ENCODE results near the gene UNCX. TPM values are rescaled to one million over a fixed set of nuclear protein-coding genes. Genes with fewer than 3 reads are reported as not detected.

Gene UNCX
- total and polyA plus RNA-seq, 5 experiments from 2014 or later, result not detected

DNA sequence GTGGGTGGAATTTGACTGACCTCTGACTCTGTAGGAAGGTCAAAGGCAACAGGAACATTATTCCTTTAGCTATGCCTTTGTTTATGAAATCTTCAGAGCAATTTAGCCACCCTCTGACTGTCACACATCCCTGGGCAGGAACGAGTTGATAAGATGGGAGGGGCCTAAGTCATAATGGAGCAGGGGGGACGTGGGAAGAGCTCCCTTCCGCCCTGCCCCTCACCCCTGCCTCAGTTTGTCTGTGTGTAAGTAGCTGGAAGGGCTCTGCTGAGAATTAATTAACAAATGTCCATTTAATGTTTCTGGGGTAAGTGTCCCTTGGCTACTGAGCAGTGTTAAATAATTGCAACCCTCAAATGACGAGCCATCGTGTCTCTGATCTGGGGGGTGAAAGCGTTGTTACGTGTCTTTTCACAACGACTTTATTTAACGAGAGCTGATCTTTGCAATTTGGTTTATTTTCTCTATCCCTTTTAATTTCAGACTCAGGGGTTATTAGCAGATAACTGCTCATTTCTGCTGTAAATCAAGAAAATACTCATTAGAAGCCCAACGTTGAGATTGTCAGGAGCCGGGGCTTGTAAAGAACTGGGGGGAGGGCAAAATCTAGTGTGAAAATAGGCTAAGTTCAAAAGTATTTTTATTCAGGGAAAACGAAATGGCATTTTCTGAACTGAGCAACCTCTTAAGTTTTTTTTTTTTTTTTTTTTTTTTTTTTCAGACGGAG, 12.5 kb upstream of the UNCX start:
- peaks cover 3 to 6% (median 5%) of the 10 kb centered on the region in 3 donors for H3K36me3 Mint-ChIP-seq
- POLR2A ChIA-PET, result interaction anchor here (1.4 kb wide), 1 partner anchor 19 kb away, joined by 4 read pairs; no protein-coding TSS in a partner anchor
- H3K4me1 Mint-ChIP-seq, result peaks cover 0 to 1% (median 0%) of the 10 kb centered on the region in 4 donors
- H3K27me3 Mint-ChIP-seq, result peaks cover 23 to 81% (median 40%) of the 10 kb centered on the region in 5 donors
- no peak for DNase-seq
- no peak overlapping the region for H3K4me3 Mint-ChIP-seq
- peaks cover 0 to 10% (median 0%) of the 10 kb centered on the region in 9 donors for H3K9me3 Mint-ChIP-seq
- ATAC-seq, result no peak
- peak overlapping the region in 2 of 10 donors; percentile 1 to 14 for H3K27ac Mint-ChIP-seq

DNA sequence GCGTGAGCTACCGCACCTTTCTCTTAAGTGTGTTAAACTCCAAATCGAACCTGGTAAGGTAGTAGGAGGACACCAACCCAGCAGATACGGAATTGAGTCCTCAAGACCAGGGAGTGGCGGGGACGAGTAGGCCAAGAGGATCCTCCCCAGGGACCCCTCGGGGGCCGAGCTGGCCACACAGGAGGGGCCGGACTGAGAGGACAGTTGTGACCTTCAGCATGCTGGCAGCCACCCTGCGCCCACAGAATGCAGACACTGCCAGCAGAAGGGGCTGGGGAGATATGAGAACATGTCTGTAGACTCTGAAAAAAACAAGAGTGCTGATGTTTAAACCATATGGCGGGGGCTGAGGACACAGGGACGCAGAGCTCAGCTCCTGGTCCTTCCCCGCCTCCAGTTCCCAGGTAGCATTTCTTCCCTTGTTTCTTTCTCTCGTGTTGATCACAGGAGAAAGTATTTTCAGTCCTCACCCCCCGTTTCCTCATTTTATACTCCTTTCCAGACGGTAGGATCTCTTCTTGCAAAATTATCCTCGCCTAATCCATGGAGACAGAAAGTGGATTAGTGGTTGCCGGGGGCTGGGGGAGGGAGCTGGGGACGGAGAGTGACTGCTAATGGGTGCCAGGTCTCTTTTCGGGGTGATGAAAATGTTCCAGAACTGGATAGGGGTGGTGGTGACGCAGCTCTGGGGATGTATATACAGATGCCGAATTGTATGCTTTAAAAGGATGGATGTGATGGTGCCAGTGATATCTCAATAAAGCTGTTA, 11.5 kb upstream of the UNCX start:
- Mint-ChIP-seq H3K4me3 (no peak overlapping the region), H3K27me3 (peaks cover 29 to 91% (median 45%) of the 10 kb centered on the region in 5 donors), H3K36me3 (peaks cover 3 to 6% (median 5%) of the 10 kb centered on the region in 3 donors), H3K9me3 (peaks cover 0 to 8% (median 0%) of the 10 kb centered on the region in 9 donors), H3K4me1 (peaks cover 0 to 7% (median 3%) of the 10 kb centered on the region in 4 donors), H3K27ac (no peak overlapping the region)
- DNase-seq (no peak), ATAC-seq (no peak)
- POLR2A ChIA-PET, result interaction anchor here (0.6 kb wide), 1 partner anchor 7 kb away, joined by 4 read pairs; no protein-coding TSS in a partner anchor

DNA sequence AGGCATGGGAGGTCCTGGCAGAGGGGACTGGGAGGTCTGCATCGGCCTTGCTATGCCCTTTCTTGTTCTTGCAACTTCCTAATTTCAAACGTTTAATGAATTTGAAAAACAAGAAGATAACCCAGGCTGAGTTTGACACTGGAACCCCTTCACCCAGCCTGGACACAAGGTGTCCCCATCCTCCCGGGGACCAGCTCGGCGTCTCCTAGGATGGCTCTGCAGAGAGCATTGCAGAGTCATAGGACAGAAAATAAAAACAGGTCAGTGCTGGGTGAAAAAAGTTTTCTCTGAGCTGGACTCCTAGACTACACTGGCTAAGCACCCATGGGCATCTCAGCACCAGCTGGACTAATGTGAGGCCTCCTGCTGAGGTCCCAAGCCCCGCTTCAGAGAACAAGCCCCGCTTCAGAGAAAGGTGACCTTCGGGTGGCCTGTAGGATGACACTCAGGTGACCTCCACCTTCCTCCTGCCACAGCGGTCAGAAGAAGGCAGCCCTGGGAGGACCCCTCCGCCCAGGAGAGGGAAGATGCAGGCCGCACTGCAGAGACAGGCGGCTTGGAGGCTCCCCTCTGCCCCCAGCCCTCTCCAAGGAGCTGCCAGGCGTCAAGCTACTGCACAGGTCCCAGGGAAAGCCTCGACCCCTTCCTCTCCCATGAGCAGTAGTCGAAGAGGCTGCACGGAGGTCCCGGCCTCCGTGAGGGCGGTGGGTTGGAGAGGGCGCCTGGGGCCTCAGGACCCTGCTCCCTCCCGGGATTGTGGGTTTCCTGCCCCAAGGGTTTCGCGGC, 9.3 kb upstream of the UNCX start:
- ATAC-seq (no peak), DNase-seq (no peak)
- Mint-ChIP-seq H3K9me3 (no peaks in the 10 kb centered on the region), H3K27ac (peak overlapping the region in 1 of 10 donors; percentile 34), H3K36me3 (peaks cover 0 to 3% (median 0%) of the 10 kb centered on the region in 3 donors), H3K27me3 (peaks cover 32 to 92% (median 54%) of the 10 kb centered on the region in 5 donors), H3K4me3 (no peak overlapping the region), H3K4me1 (peaks cover 3 to 12% (median 6%) of the 10 kb centered on the region in 4 donors)
- POLR2A ChIA-PET, result no interaction called here

DNA sequence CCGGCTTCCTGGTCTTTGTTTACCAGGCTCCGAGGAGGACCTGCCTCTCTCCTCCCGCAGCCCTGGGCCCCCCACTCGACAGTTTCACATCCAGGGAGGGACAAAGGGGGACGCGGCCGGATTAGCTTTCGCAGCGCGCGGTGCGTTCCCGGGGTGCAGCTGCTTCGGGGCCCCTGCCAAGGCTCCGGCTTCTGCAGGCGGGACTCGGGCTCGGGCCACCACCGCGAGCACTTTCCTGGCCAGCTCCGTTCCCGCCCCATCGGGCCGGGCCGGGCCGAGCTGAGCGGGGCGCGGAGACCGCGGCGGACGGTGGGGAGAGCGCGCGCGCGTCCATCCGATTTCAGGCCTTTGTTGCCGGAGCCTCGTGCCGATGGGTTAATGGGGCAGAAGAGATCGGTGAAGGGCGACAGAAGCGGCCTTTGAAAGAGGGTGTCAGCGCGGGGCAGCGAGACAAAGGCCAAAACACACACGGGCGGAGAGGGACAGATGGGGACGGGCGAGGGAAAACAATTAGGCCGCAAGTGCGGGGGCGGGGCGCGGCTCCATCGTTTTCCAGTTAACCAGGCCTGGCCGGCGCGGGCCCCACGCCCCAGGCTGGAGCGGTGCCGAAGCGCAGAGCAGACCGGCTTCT, 8.5 kb upstream of the UNCX start:
- peaks cover 0 to 3% (median 0%) of the 10 kb centered on the region in 3 donors for H3K36me3 Mint-ChIP-seq
- ATAC-seq, result no peak
- H3K27me3 Mint-ChIP-seq, result peaks cover 32 to 90% (median 55%) of the 10 kb centered on the region in 5 donors
- H3K4me1 Mint-ChIP-seq, result peaks cover 3 to 12% (median 6%) of the 10 kb centered on the region in 4 donors
- H3K9me3 Mint-ChIP-seq, result no peaks in the 10 kb centered on the region
- no peak for DNase-seq
- POLR2A ChIA-PET, result no interaction called here
- H3K4me3 Mint-ChIP-seq, result peak overlapping the region in 1 of 10 donors; percentile 49
- no peak overlapping the region for H3K27ac Mint-ChIP-seq

DNA sequence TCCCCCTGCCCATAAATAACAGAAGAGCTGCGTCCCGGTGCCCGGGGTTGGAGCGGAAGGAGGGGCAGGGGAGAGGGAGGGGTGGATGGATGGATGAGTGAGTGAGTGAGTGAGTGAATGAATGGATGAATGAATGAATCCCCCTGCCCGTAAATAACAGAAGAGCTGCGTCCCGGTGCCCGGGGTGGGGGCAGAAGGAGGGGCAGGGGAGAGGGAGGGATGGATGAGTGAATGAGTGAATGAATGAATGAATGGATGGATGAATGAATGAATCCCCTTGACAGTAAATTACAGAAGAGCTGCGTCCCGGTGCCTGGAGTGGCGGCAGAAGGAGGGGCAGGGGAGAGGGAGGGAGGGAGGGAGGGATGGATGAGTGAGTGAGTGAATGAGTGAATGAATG, 7.6 kb upstream of the UNCX start:
- ATAC-seq (no peak), DNase-seq (no peak)

DNA sequence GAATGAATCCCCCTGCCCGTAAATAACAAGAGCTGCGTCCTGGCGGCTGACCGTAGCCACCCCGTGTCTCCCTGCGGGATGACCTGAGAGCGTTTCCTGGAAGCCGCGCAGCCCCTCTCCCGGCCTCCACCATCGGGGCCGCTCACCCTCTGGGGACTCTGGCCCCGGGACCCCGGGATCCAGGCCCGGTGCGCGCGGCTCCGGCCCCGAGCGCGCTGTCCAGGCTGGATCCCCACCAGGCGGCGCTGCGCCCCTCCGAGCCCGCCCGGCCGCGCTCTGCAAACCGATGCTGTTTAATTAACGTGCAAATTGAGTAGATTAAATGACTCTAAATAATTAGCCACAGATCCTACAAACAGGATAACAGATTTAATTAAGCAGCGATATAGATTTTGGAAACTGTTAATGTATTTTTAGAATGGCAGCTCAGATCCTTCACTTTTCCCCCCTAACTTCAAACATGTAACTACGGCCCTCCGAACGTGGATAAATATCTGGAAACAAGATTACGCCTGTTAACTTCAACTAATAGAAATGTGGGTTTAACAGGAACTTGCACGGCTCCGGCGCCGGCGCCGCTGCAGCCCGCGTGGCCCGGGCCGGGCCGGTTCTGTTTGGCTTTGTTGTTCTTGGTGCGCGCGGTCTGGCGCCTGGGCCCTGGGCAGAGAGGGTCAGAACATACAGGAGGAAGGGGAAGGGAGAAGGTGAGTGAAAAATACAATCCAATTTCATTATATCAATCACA, 7.1 kb upstream of the UNCX start:
- H3K4me3 Mint-ChIP-seq, result peak overlapping the region in 1 of 10 donors; percentile 10
- H3K4me1 Mint-ChIP-seq, result peaks cover 3 to 13% (median 6%) of the 10 kb centered on the region in 4 donors
- POLR2A ChIA-PET, result no interaction called here
- DNase-seq (peak in 7 of 10 donors; percentile 27 to 62 (median 50)), ATAC-seq (peak; percentile 54 to 59)
- no peaks in the 10 kb centered on the region for H3K9me3 Mint-ChIP-seq
- H3K27ac Mint-ChIP-seq, result peak overlapping the region in 2 of 10 donors; percentile 28 to 87
- no peaks in the 10 kb centered on the region for H3K36me3 Mint-ChIP-seq
- peaks cover 25 to 81% (median 48%) of the 10 kb centered on the region in 5 donors for H3K27me3 Mint-ChIP-seq

More for the DNA sequence above, 7.6 kb upstream of the UNCX start:
- H3K36me3 Mint-ChIP-seq, result peaks cover 0 to under 1% (median 0%) of the 10 kb centered on the region in 3 donors
- H3K27me3 Mint-ChIP-seq, result peaks cover 28 to 81% (median 49%) of the 10 kb centered on the region in 5 donors
- peak overlapping the region in 1 of 10 donors; percentile 5 for H3K4me3 Mint-ChIP-seq
- H3K27ac Mint-ChIP-seq, result peak overlapping the region in 1 of 10 donors; percentile 49
- H3K9me3 Mint-ChIP-seq, result no peaks in the 10 kb centered on the region
- peaks cover 3 to 12% (median 6%) of the 10 kb centered on the region in 4 donors for H3K4me1 Mint-ChIP-seq
- POLR2A ChIA-PET, result no interaction called here

DNA sequence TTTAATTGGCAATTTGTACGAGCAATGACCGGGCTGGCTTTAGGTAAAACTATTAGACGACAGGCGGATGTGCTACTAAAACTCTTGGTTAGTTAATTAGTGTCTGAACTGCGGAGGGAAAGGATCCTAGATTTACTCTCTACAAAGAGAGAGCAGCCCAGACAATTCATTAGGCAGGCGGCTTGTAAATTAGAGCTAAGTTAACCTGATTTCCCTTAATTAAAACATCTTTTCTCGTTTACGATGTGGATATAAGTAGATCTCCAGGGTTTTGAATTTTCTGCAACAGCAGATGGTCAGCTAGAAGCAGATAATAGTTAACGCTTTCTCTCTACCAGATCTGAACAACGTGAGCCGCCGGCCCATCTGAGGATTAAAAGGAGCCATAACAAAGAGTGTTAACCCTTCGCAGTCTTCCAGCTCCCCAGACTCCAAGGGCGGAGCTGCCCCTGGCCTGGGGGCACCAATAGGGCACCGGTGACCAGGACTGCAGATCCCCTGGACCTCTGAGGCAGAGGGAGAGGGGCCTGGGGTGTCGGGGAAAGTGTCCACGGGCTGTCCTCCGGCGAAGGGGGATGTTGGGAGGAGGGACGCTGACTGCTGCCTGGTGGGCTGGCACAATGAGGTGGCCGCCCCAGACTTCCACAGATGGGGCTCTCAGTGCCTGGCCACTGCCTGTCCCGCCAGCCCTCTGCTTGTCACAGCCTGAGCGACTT, 6.3 kb upstream of the UNCX start:
- no peak for ATAC-seq
- H3K27me3 Mint-ChIP-seq, result peaks cover 28 to 81% (median 49%) of the 10 kb centered on the region in 5 donors
- POLR2A ChIA-PET, result no interaction called here

DNA sequence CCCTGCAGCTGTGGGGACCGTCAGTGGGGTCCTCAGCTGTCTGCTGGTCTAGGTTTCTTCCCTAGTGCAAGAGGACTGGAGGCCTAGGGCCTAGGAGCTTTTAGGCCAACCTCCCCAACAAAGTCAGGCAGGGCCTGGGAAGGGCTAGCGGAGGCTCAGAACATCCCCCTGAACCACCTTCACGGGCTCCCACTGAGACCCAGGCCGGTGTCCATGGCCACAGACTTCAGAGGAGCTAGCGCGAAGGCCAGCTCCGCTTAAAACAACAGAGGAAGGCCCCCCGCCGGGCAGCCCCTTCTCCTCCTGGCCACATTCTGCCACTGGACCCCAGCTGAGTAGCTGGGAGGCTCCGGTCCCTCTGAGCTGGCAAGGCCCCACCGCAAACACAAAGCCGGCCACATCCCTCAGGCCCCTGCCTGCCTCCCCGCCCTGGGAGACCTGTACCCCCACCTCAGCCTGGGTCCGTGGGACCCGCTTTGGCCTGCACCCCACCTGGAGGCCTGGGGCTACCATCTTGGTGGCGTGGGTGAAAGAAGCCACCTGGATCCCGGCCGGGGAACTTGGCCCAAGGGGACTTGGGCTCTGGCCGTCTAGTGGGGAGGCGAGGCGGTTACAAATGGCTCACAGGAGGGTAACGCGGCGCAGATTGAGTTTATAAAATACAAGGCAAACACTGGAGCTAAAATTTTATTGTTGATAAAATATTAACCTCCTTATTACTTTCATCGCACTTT, 5.4 kb upstream of the UNCX start:
- H3K36me3 Mint-ChIP-seq, result peaks cover 0 to 4% (median 3%) of the 10 kb centered on the region in 3 donors
- no peaks in the 10 kb centered on the region for H3K9me3 Mint-ChIP-seq
- H3K27ac Mint-ChIP-seq, result no peak overlapping the region
- DNase-seq, result no peak
- no peak for ATAC-seq
- POLR2A ChIA-PET, result interaction anchor here (0.6 kb wide), 1 partner anchor 285 kb away, joined by 4 read pairs; no protein-coding TSS in a partner anchor
- H3K4me1 Mint-ChIP-seq, result peaks cover 12 to 28% (median 14%) of the 10 kb centered on the region in 4 donors
- peaks cover 29 to 83% (median 51%) of the 10 kb centered on the region in 5 donors for H3K27me3 Mint-ChIP-seq
- no peak overlapping the region for H3K4me3 Mint-ChIP-seq

More for the DNA sequence above, 6.3 kb upstream of the UNCX start:
- Mint-ChIP-seq H3K27ac (peak overlapping the region in 3 of 10 donors; percentile 28 to 57 (median 30)), H3K4me3 (peak overlapping the region in 1 of 10 donors; percentile 10), H3K9me3 (no peaks in the 10 kb centered on the region), H3K36me3 (no peaks in the 10 kb centered on the region), H3K4me1 (peaks cover 6 to 19% (median 9%) of the 10 kb centered on the region in 4 donors)
- DNase-seq, result no peak

DNA sequence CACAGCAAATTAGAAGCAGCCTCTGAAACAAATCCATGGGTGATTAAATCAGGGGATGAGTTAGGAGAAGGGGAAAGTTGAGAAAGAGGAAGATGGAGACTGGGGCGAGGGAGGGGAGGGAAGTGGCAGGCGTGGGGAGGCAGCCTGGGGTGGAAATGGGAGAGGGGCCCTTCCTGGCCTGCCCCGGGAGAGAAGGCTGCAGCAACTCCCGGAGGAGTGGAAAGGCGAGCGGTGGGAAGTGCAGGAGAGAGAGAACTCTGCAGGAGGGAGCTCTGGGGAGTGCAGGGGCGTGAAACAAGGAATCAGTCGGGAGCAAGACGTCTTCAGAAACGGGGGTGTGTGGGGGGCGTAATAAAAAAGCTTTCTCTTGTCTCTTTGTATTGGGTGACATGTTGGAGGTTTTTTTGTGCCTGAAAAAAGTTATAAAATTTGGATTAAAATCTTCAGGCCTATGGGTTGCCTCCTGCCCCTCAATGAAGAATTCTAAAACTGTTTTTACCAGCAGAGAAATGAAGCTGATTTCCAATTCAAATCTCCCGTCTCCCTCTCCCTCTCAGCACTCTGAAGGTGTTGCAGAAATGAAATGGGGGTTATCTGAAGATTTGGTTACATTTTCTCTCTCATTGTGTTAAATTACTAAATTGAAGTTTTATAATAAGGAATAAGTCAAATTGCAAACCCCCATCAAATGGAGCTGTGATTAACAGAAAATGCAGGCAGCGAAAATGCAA, 4.7 kb upstream of the UNCX start:
- Mint-ChIP-seq H3K27ac (no peak overlapping the region), H3K4me1 (peaks cover 12 to 31% (median 15%) of the 10 kb centered on the region in 4 donors), H3K4me3 (no peak overlapping the region), H3K9me3 (no peaks in the 10 kb centered on the region), H3K27me3 (peaks cover 28 to 84% (median 50%) of the 10 kb centered on the region in 5 donors), H3K36me3 (peaks cover 0 to 5% (median 3%) of the 10 kb centered on the region in 3 donors)
- ATAC-seq (no peak), DNase-seq (no peak)
- POLR2A ChIA-PET, result no interaction called here

All from naive thymus-derived CD8-positive, alpha-beta T cell (primary cell).